Measurements from ENCODE around the gene RAPGEF4.

- TF ChIP-seq POLR2A (IDR thresholded peaks at IDR 0.05), result no peak
- no peak for TF ChIP-seq CTCF (IDR thresholded peaks at IDR 0.05)
- no peak for TF ChIP-seq EP300 (IDR thresholded peaks at IDR 0.05)
These were observed 323.6 kb downstream of the RAPGEF4 start for GRCh38 chr2:173059292-173059691.
